Kidney (tissue), 14 donors: ENCODE results near the gene EHF. TPM values are rescaled to one million over a fixed set of nuclear protein-coding genes. Genes with fewer than 3 reads are reported as not detected.

ENCODE experiments used
- DNase-seq, 5 donors: peaks; one replicate each; pipeline ENCODE4 v3.0.0-alpha.2; 2013 to 2020
- FAIRE-seq: peaks from 2 replicates; lab custom pipeline; 2012; peaks lifted over from hg19 to GRCh38; lab: Jason Lieb, UNC
- H3K27ac ChIP-seq, 2 donors: one replicate each; pipeline ENCODE4 v1.7.0; 2013; ENCODE audit warnings: low read depth in 2 of 2, low read length in 2 of 2, inconsistent platforms in 1 of 2
- H3K27me3 ChIP-seq: one replicate; pipeline ENCODE4 v1.7.1; 2013; ENCODE audit warnings: low read length, inconsistent platforms; ENCODE audit not compliant: control insufficient read depth, insufficient read depth
- H3K36me3 ChIP-seq, 3 donors: one replicate each; pipeline versions ENCODE4 v1.7.0 to v1.7.1; 2013; ENCODE audit warnings: low read length in 3 of 3, control low read depth in 1 of 3, inconsistent platforms in 1 of 3; ENCODE audit not compliant: insufficient read depth in 3 of 3, control insufficient read depth in 2 of 3
- H3K4me1 ChIP-seq, 3 donors: one replicate each; pipeline versions ENCODE4 v1.7.0 to v1.7.1; 2013; ENCODE audit warnings: low read length in 3 of 3, inconsistent platforms in 1 of 3, low read depth in 1 of 3; ENCODE audit not compliant: control insufficient read depth in 2 of 3, insufficient read depth in 2 of 3
- H3K4me3 ChIP-seq, 3 donors: one replicate each; pipeline versions ENCODE4 v1.7.0 to v1.8.1; 2013; ENCODE audit warnings: low read length in 3 of 3, control low read depth in 1 of 3, inconsistent platforms in 1 of 3
- H3K9ac ChIP-seq, 3 donors: one replicate each; pipeline versions ENCODE4 v1.7.0 to v1.7.1; 2013; ENCODE audit warnings: low read length in 3 of 3, control low read depth in 1 of 3, inconsistent platforms in 1 of 3
- H3K9me3 ChIP-seq, 3 donors: one replicate each; pipeline versions ENCODE4 v1.7.0 to v1.7.1; 2013; ENCODE audit warnings: low read length in 3 of 3, control low read depth in 1 of 3, inconsistent platforms in 1 of 3; ENCODE audit not compliant: control insufficient read depth in 2 of 3, insufficient read depth in 1 of 3
- intact Hi-C: fragments of 100-400 bp; cut with DNase I; formaldehyde crosslinking; loops from one replicate; pipeline ENCODE4 v1.11.1; 2022
- polyA plus RNA-seq: library from polyadenylated mRNA; stranded (reverse); fragments of 350-450 nt; fragmentation: Illumina TruSeq; extraction: RNeasy Lipid Tissue Mini Kit (QIAGEN cat#74804); gene quantifications from one replicate; pipeline ENCODE4 v1.2.3, GENCODE V29; 2014; ENCODE audit warnings: low read depth, low replicate concordance; ENCODE audit not compliant: insufficient read depth
- total RNA-seq: library from RNA; stranded (reverse); fragmentation: NEBNext Ultra II Directional; extraction: Animal tissue kit (Norgen Biotek cat#: 25700); gene quantifications from one replicate; pipeline ENCODE4 v1.2.1, GENCODE V29; 2021
- TF ChIP-seq, protein P1 (sequence below): IDR thresholded peaks from 3 replicates; pipeline ENCODE4 v1.5.1; 2012; ENCODE audit warnings: mild to moderate bottlenecking, moderate library complexity, borderline replicate concordance; ENCODE audit not compliant: insufficient read depth; ENCODE audit errors: extremely low read depth
- donor health status: control.
- donor health status: control.
- donor health status: control.
- donor health status: control.
- donor health status: control.
- donor health status: DM: yes; HTN: yes; CAD: no.
- donor health status: Normal renal cell carcinoma (clear cell type).

Gene EHF
- total and polyA plus RNA-seq, 2 donors from 2014 or later = 4.7 to 65.5 TPM

DNA sequence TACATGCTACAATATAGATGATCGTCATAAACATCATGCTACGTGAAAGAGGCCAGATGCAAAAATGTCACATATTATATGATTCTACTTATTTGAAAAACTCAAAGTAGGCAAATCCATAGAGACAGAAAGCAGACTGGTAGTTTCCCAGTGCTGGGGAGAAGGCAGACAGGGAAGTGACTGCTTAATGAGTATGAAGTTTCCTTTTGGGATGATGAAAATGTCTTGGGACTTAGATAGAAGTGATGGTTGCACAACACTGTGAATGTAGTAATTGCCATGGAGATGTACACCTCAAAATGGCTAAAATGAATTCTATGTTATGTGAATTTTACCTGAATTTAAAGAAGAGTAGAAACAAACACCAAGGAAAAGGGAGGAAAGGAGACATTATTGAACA lies 45.2 kb upstream of the EHF start:
- H3K27ac ChIP-seq = no peak overlapping the region
- DNase-seq (no peak), FAIRE-seq (no peak)
- H3K27me3 ChIP-seq = no peaks in the 10 kb centered on the region
- intact Hi-C loops = no loop called here
- H3K9ac ChIP-seq = no peak overlapping the region
- no peaks in the 10 kb centered on the region for H3K4me1 ChIP-seq
- no peak overlapping the region for H3K4me3 ChIP-seq
- no peaks in the 10 kb centered on the region for H3K36me3 ChIP-seq
- H3K9me3 ChIP-seq = no peaks in the 10 kb centered on the region
- TF ChIP-seq, protein P1, sequence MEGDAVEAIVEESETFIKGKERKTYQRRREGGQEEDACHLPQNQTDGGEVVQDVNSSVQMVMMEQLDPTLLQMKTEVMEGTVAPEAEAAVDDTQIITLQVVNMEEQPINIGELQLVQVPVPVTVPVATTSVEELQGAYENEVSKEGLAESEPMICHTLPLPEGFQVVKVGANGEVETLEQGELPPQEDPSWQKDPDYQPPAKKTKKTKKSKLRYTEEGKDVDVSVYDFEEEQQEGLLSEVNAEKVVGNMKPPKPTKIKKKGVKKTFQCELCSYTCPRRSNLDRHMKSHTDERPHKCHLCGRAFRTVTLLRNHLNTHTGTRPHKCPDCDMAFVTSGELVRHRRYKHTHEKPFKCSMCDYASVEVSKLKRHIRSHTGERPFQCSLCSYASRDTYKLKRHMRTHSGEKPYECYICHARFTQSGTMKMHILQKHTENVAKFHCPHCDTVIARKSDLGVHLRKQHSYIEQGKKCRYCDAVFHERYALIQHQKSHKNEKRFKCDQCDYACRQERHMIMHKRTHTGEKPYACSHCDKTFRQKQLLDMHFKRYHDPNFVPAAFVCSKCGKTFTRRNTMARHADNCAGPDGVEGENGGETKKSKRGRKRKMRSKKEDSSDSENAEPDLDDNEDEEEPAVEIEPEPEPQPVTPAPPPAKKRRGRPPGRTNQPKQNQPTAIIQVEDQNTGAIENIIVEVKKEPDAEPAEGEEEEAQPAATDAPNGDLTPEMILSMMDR = no peak

DNA sequence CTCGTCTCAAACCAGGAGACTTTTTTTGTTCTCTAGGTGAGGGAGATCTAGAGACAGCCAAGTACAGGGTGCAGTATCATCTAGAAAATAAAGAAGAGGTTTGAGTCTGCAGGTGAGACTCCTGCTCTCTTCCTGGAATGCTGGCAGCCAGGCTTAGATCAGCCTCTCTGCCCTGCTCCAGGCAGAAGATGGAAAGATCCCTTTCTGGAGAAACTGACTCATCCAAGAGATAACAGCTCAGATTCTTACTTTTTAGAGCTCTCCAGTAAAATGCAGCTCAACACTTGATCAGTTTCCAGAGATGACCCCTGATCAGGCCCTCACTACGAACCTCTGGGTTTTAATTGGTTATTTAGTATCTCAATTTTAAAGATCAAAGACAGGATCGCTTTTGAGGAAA lies 44.6 kb upstream of the EHF start:
- no peaks in the 10 kb centered on the region for H3K36me3 ChIP-seq
- no peaks in the 10 kb centered on the region for H3K27me3 ChIP-seq
- no peak overlapping the region for H3K9ac ChIP-seq
- intact Hi-C loops = no loop called here
- no peak overlapping the region for H3K4me3 ChIP-seq
- no peaks in the 10 kb centered on the region for H3K4me1 ChIP-seq
- TF ChIP-seq, protein P1 = no peak
- FAIRE-seq (no peak), DNase-seq (no peak)
- no peak overlapping the region for H3K27ac ChIP-seq
- H3K9me3 ChIP-seq = no peaks in the 10 kb centered on the region

DNA sequence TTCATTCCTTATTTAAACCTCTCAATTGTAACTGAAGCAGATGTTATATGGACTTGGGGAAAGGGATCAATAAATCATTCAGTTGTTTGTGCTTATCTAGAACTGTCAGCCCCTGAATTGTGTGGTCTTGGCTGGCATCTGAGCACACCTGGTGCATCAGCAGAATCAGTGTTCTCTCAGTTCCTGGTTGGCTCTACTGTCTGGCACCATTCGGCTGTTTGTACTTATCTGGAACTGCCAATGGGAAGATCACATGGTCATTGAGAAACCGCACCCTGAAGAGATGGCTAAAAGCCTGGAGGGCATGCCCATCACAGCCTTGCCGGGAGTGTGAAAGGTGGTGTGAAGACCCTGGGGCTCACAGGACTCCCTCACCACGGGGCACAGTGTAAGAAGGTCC lies 37.1 kb upstream of the EHF start:
- TF ChIP-seq, protein P1 = no peak
- no peaks in the 10 kb centered on the region for H3K9me3 ChIP-seq
- no peaks in the 10 kb centered on the region for H3K36me3 ChIP-seq
- intact Hi-C loops = loop anchor here (10.0 kb wide), 1 partner anchor 301 kb away; no protein-coding TSS in a partner anchor
- H3K27ac ChIP-seq = no peak overlapping the region
- no peaks in the 10 kb centered on the region for H3K27me3 ChIP-seq
- H3K4me1 ChIP-seq = no peaks in the 10 kb centered on the region
- H3K4me3 ChIP-seq = no peak overlapping the region
- no peak overlapping the region for H3K9ac ChIP-seq
- DNase-seq (no peak), FAIRE-seq (no peak)

DNA sequence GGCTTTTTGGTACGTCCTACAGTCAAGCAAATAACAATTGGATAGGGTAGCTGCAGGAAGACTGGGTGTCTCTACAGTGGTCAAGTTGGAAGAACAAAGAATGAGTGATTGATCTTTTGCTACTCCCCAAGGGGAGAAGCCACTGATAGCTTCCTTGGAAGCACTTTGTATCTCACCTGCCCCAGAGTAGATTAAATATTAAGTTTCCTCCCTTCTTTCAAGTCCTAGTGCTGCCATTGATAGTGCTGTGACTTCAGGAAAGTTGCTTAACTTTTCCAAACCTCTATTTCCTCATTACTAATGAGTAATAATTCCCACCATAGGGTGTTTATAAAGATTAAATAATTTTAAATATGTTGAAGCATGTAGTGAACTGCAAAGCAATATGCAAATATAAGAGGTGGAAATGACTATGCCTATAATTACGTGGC lies 35.6 kb upstream of the EHF start:
- TF ChIP-seq, protein P1 = no peak
- H3K9me3 ChIP-seq = no peaks in the 10 kb centered on the region
- intact Hi-C loops = loop anchor here (10.0 kb wide), 1 partner anchor 299 kb away; no protein-coding TSS in a partner anchor
- no peak overlapping the region for H3K9ac ChIP-seq
- no peak for FAIRE-seq
- H3K4me1 ChIP-seq = no peaks in the 10 kb centered on the region
- no peak overlapping the region for H3K4me3 ChIP-seq
- H3K27me3 ChIP-seq = no peaks in the 10 kb centered on the region
- H3K27ac ChIP-seq = no peak overlapping the region
- no peaks in the 10 kb centered on the region for H3K36me3 ChIP-seq
- DNase-seq = no peak
